CD8-positive, alpha-beta memory T cell (primary cell): Measurements from ENCODE around the gene UNC5B. TPM values are rescaled to one million over a fixed set of nuclear protein-coding genes. Genes with fewer than 3 reads are reported as not detected.
A peak's percentile ranks its signal among the peaks of the same experiment; 100 is the strongest.
"Not testable (repeated sequence)": the region's sequence is repeated elsewhere in the genome, so short reads cannot be mapped to it uniquely, and the experiment has no call there.

Source experiments
- CTCF ChIA-PET: fragments of 350-600 bp; sonication (Branson Sonifier 250); formaldehyde crosslinking; loops from one replicate; lab custom pipeline; 2021; ENCODE audit warnings: antibody characterized with exemption; lab: Charles Lee
- POLR2A ChIA-PET: fragments of 350-600 bp; sonication (Branson Sonifier 250); formaldehyde crosslinking; loops from one replicate; lab custom pipeline; 2021; ENCODE audit warnings: antibody characterized with exemption; lab: Charles Lee
- DNase-seq, 5 donors: peaks; one replicate each; pipeline versions ENCODE4 v3.0.0 to v3.0.0-alpha.2; 2020 to 2022; ENCODE audit warnings: mixed read lengths in 1 of 5
- H3K27ac ChIP-seq: one replicate; pipeline ENCODE4 v1.7.0; 2013; ENCODE audit warnings: low read depth, mild to moderate bottlenecking, low read length, moderate library complexity
- H3K27me3 ChIP-seq: 2 replicates; pipeline ENCODE4 v1.7.0; 2013; ENCODE audit warnings: low read length, mild to moderate bottlenecking; ENCODE audit not compliant: insufficient read depth, poor library complexity, severe bottlenecking
- H3K36me3 ChIP-seq: 2 replicates; pipeline ENCODE4 v1.7.0; 2013; ENCODE audit warnings: mild to moderate bottlenecking, low read length, moderate library complexity; ENCODE audit not compliant: insufficient read depth
- H3K4me1 ChIP-seq: 2 replicates; pipeline ENCODE4 v1.7.0; 2013; ENCODE audit warnings: mild to moderate bottlenecking, low read length, moderate library complexity; ENCODE audit not compliant: insufficient read depth
- H3K4me3 ChIP-seq: 2 replicates; pipeline ENCODE4 v1.7.0; 2013; ENCODE audit warnings: mild to moderate bottlenecking, low read length
- H3K9me3 ChIP-seq: 2 replicates; pipeline ENCODE4 v1.7.0; 2013; ENCODE audit warnings: mild to moderate bottlenecking, low read length
- H3K27ac Mint-ChIP-seq, 8 donors: one replicate each; pipeline ENCODE4 v1.8.0; 2020 to 2021; ENCODE audit warnings: mixed read lengths in 8 of 8, mild to moderate bottlenecking in 6 of 8, inconsistent platforms in 3 of 8, moderate library complexity in 3 of 8
- H3K27me3 Mint-ChIP-seq, 2 donors: one replicate each; pipeline ENCODE4 v1.8.0; 2020 to 2021; ENCODE audit warnings: mixed read lengths in 2 of 2, mild to moderate bottlenecking in 1 of 2, moderate library complexity in 1 of 2
- H3K36me3 Mint-ChIP-seq, 3 donors: one replicate each; pipeline ENCODE4 v1.8.0; 2020 to 2021; ENCODE audit warnings: mixed read lengths in 3 of 3, inconsistent platforms in 1 of 3, mild to moderate bottlenecking in 1 of 3
- H3K4me1 Mint-ChIP-seq, 3 donors: one replicate each; pipeline ENCODE4 v1.8.0; 2020 to 2021; ENCODE audit warnings: mixed read lengths in 3 of 3, inconsistent platforms in 1 of 3, mild to moderate bottlenecking in 1 of 3
- H3K4me3 Mint-ChIP-seq, 7 donors: one replicate each; pipeline ENCODE4 v1.8.0; 2020 to 2021; ENCODE audit warnings: mixed read lengths in 7 of 7, mild to moderate bottlenecking in 6 of 7, moderate library complexity in 4 of 7, inconsistent platforms in 2 of 7
- H3K9me3 Mint-ChIP-seq, 5 donors: one replicate each; pipeline ENCODE4 v1.8.0; 2020 to 2022; ENCODE audit warnings: mixed read lengths in 5 of 5, mild to moderate bottlenecking in 3 of 5, moderate library complexity in 2 of 5, inconsistent platforms in 1 of 5
- polyA plus RNA-seq: library from polyadenylated mRNA; unstranded; fragments of 300-500 nt; fragmentation: Illumina TruSeq; gene quantifications from one replicate; pipeline ENCODE4 v1.2.3, GENCODE V29; 2021
- total RNA-seq, 2 experiments: library from RNA; stranded (reverse); gene quantifications; one replicate each; pipeline ENCODE4 v1.2.3, GENCODE V29; 2021

The UNC5B gene
- total and polyA plus RNA-seq, 3 experiments from 2014 or later = 0.06 to 0.13 (median 0.11) TPM

DNA sequence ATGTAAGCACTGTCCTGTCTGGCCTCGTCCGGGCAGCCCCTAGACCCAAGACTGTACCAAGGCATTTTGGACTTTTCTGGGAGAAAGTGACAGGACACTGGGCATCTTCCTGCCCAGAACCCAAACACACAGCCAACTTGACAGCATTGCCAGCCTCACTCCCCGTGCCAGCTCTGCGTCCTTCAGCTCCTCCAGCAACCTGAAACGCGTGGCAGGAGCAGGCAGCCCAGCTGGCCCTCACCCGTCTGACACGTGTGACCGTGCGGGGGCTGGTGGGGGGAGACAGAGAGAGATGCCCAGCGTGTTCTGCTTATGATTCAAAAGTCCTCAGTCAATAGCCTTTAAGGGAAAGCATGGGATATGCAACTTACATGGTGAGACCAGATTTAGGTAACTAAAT is 56.4 kb downstream of the UNC5B start:
- Mint-ChIP-seq H3K9me3 (no peaks in the 10 kb centered on the region), H3K36me3 (no peaks in the 10 kb centered on the region), H3K27ac (no peak overlapping the region), H3K4me1 (no peaks in the 10 kb centered on the region), H3K27me3 (peaks cover 0 to 2% of the 10 kb centered on the region in 2 donors), H3K4me3 (no peak overlapping the region)
- Histone ChIP-seq H3K4me3 (no peak overlapping the region), H3K9me3 (no peaks in the 10 kb centered on the region), H3K27me3 (no peaks in the 10 kb centered on the region), H3K4me1 (no peaks in the 10 kb centered on the region), H3K36me3 (no peaks in the 10 kb centered on the region), H3K27ac (no peak overlapping the region)
- ChIA-PET CTCF (no interaction called here), POLR2A (no interaction called here)
- no peak for DNase-seq

DNA sequence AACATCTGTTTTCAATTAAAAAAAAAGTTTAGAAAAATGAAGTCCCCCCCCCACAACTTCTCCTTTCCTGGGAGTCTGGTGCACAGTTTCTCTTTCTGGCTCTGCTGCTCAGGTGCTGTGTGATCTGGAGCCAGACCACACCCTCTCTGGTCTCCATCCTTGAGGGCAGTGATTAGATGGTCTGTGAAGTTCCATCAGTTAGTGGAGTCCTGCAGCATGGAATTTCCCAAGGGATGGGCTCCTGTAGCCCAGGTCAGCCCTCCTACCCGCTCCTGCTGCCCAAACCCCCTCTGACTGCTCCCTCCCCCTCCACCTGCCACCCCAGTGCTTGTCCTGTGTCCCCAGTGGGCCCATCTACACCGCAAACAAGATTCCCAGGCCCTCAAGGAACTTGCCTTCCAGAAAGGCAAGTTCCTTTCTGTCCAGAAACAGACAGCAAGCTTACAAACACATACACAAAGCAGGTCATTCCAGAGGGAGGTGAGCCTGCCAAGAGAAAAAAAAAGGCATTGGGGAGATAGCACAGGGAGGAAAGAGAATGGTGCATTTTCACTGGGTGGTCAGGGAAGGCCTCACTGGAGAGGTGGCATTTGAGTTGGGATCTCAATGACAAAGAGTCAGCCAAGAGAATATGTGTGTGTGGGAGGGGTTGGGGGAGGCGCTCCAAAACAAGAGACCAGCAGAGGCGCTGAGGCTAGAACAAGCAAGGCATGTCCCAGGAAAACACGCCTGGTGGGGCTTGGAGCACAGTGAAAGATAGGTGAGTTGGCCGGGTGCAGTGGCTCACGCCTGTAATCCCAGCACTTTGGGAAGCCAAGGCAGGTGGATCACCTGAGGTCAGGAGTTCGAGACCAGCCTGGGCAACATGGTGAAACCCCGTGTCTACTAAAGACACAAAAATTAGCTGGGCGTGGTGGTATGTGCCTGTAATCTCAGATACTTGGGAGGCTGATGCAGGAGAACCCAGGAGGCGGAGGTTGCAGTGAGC is 57.2 kb downstream of the UNC5B start:
- H3K4me1 Mint-ChIP-seq = no peaks in the 10 kb centered on the region
- no peak for DNase-seq

DNA sequence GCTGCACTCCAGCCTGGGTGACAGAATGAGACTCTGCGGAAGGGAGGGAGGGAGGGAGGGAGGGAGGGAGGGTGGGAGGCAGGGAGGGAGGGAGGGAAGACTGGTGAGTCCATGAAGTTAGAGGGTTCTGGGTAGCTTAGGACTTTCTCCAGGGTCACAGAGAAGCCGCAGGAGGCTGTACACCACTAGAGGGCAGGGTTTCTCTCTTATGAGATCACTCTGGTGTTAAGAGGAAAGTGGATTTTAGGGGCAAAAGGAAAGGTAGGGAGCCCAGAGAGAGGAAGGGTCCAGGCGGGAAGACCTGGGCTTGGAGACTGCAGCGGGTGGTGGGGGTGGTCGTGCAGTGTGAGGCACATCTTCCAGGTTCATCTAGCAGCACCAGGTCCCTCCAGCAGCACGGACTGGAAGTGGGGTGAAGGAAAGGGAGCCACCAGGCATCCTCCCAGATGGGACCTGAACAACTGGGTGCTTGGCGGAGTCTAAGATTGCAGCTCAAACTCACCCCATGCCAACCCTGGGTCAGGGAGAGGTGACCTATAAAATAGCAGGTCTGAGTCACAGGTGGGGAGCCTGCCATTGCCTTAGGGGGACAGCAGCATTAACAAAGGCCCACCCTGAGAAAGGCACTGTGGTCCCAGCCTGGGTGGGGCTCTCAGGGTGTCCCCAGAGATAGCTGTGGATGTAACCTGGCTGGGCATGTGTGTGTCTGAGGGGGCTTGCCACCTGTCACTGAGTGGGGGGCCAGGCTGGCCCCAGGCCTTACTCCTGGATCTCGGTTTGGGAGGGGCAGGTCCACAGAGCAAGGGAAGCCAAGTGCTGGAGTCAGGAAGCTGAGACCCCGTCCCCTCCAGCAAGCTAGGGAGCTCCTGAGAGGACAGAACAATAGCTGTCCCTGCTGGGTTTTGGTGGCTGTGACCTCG is 58.2 kb downstream of the UNC5B start:
- H3K36me3 ChIP-seq = no peaks in the 10 kb centered on the region
- Mint-ChIP-seq H3K36me3 (no peaks in the 10 kb centered on the region), H3K4me3 (no peak overlapping the region), H3K27me3 (peaks cover 0 to 2% of the 10 kb centered on the region in 2 donors), H3K27ac (peak overlapping the region in 1 of 8 donors; percentile 58), H3K9me3 (no peaks in the 10 kb centered on the region), H3K4me1 (no peaks in the 10 kb centered on the region)
- H3K9me3 ChIP-seq = no peaks in the 10 kb centered on the region
- ChIA-PET POLR2A (no interaction called here), CTCF (interaction anchor here (1.2 kb wide), 1 partner anchor 22 kb away, joined by 3 read pairs; no protein-coding TSS in a partner anchor)
- H3K27me3 ChIP-seq = no peaks in the 10 kb centered on the region
- H3K4me3 ChIP-seq = no peak overlapping the region
- H3K27ac ChIP-seq = no peak overlapping the region
- DNase-seq = no peak
- no peaks in the 10 kb centered on the region for H3K4me1 ChIP-seq

More for the DNA sequence above, 57.2 kb downstream of the UNC5B start:
- peak overlapping the region in 1 of 8 donors; percentile 87 for H3K27ac Mint-ChIP-seq
- H3K36me3 ChIP-seq = no peaks in the 10 kb centered on the region
- H3K4me3 ChIP-seq = no peak overlapping the region
- POLR2A ChIA-PET = no interaction called here
- H3K4me1 ChIP-seq = no peaks in the 10 kb centered on the region
- H3K4me3 Mint-ChIP-seq = no peak overlapping the region
- H3K9me3 Mint-ChIP-seq = no peaks in the 10 kb centered on the region
- peaks cover 0 to 2% of the 10 kb centered on the region in 2 donors for H3K27me3 Mint-ChIP-seq
- H3K9me3 ChIP-seq = no peaks in the 10 kb centered on the region
- no peaks in the 10 kb centered on the region for H3K27me3 ChIP-seq
- CTCF ChIA-PET = interaction anchor here (1.2 kb wide), 1 partner anchor 23 kb away, joined by 3 read pairs; no protein-coding TSS in a partner anchor
- no peak overlapping the region for H3K27ac ChIP-seq
- no peaks in the 10 kb centered on the region for H3K36me3 Mint-ChIP-seq

DNA sequence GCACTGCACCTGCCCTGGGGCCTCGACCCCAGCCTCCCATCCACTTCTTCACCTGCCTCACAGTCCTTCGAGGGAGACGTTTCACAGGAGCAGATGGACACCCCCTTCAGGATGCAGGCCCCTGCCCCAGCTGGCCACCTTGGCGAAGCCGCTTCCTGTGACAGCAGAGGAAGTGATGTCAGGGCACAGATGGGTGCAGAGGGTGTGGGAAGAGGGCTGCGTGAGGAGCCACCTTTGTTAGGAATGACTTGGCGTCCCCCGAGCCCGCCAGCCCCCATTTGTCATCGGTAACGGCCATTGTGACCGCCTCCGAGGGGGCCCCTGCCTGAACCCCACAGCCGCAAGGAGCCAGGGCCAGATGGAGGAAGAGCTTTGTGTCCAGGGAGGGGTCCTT is 59.3 kb downstream of the UNC5B start:
- POLR2A ChIA-PET = no interaction called here
- H3K27ac Mint-ChIP-seq = no peak overlapping the region

DNA sequence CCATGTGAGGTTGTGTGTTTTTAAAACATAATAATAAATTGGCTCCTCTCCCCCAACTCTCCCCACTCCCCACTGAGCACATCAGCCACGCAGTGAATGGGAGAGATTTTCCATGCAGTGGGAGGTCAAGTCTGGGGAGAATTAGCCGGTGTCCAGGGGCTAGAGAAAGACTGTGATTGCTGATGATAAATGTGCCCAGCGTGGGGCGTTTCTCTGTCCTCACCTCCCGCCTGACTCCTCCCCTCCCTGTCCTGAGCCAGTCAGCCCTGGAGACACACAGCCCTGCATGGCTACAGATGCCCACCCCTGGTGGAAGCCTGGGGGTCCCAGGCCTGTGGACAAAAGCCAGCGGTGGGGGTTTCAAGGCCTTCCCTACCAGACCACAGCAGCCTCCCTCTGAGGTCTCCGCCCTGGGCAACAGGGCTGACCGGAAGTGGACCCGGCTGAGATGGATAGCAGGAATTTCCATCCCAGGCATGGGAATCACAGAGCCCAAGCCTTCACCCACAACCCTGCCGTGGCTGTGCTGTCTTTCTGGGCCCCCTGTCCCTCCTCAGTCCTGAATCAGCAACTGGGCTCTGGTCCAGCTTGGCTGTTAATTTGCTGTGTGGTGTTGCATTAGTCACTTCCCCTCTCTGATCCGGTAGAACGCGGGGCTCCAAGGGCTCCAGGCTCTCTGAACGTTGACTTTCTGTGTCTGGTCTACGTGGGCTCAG is 59.8 kb downstream of the UNC5B start:
- H3K4me1 Mint-ChIP-seq = no peaks in the 10 kb centered on the region
- Histone ChIP-seq H3K4me3 (no peak overlapping the region), H3K27ac (no peak overlapping the region), H3K4me1 (no peaks in the 10 kb centered on the region), H3K27me3 (no peaks in the 10 kb centered on the region), H3K36me3 (no peaks in the 10 kb centered on the region), H3K9me3 (no peaks in the 10 kb centered on the region)
- ChIA-PET POLR2A (no interaction called here), CTCF (no interaction called here)
- no peaks in the 10 kb centered on the region for H3K9me3 Mint-ChIP-seq
- H3K27me3 Mint-ChIP-seq = peaks cover 0 to 2% of the 10 kb centered on the region in 2 donors
- no peak overlapping the region for H3K27ac Mint-ChIP-seq
- no peaks in the 10 kb centered on the region for H3K36me3 Mint-ChIP-seq
- H3K4me3 Mint-ChIP-seq = no peak overlapping the region
- DNase-seq = no peak

More for the DNA sequence above, 59.3 kb downstream of the UNC5B start:
- CTCF ChIA-PET = no interaction called here
- no peaks in the 10 kb centered on the region for H3K9me3 Mint-ChIP-seq
- H3K4me1 Mint-ChIP-seq = no peaks in the 10 kb centered on the region
- H3K9me3 ChIP-seq = no peaks in the 10 kb centered on the region
- no peak for DNase-seq
- no peak overlapping the region for H3K4me3 Mint-ChIP-seq
- no peaks in the 10 kb centered on the region for H3K36me3 Mint-ChIP-seq
- no peak overlapping the region for H3K4me3 ChIP-seq
- no peaks in the 10 kb centered on the region for H3K4me1 ChIP-seq
- H3K36me3 ChIP-seq = no peaks in the 10 kb centered on the region
- H3K27ac ChIP-seq = no peak overlapping the region
- peaks cover 0 to 2% of the 10 kb centered on the region in 2 donors for H3K27me3 Mint-ChIP-seq
- H3K27me3 ChIP-seq = no peaks in the 10 kb centered on the region

DNA sequence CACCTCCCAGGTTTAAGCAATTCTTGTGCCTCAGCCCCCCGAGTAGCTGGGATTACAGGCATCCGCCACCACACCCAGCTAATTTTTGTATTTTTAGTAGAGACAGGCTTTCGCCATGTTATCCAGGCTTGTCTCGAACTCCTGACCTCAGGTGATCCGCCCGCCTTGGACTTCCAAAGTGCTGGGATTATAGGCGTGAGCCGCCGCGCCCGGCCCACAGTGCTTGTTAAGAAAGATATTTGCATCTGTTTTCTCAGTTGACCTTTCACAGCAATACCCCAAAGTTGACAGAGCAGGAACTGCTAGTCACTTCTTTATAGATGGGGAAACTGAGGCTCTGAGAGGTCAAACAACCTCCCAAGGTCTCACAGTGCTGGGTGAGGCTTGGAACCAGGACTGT is 60.6 kb downstream of the UNC5B start:
- H3K4me1 ChIP-seq, H3K36me3 ChIP-seq, H3K4me3 Mint-ChIP-seq, H3K27ac Mint-ChIP-seq, H3K27me3 Mint-ChIP-seq, H3K4me3 ChIP-seq, DNase-seq, H3K27ac ChIP-seq, H3K36me3 Mint-ChIP-seq, POLR2A ChIA-PET, H3K9me3 ChIP-seq, H3K9me3 Mint-ChIP-seq, H3K27me3 ChIP-seq, CTCF ChIA-PET, H3K4me1 Mint-ChIP-seq: not testable (repeated sequence)

DNA sequence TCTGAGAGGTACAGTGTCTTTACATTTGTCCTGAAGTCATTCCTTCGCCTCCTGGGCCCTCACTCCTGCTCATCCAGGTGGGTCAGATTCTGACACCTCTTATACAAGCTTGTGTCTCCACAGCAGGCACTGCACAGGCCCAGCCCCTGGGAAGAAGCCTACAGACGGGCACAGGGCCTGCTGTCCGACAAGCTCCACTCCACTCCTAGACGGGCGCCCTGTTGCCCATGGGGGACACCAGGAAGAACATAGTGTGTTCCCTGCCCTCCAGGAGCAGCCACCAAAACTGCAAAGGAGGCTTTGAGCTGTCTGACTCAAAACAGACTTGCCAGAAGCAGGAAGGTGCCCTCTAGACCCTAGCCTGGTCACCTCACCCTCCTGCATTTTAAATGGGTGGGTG is 61.1 kb downstream of the UNC5B start:
- H3K9me3 ChIP-seq = no peaks in the 10 kb centered on the region
- no peaks in the 10 kb centered on the region for H3K36me3 Mint-ChIP-seq
- no peaks in the 10 kb centered on the region for H3K9me3 Mint-ChIP-seq
- no peak overlapping the region for H3K27ac Mint-ChIP-seq
- POLR2A ChIA-PET = no interaction called here
- no peak overlapping the region for H3K4me3 Mint-ChIP-seq
- no peaks in the 10 kb centered on the region for H3K4me1 Mint-ChIP-seq
- no peaks in the 10 kb centered on the region for H3K27me3 ChIP-seq
- no peak overlapping the region for H3K27ac ChIP-seq
- H3K27me3 Mint-ChIP-seq = peaks cover 0 to 2% of the 10 kb centered on the region in 2 donors
- CTCF ChIA-PET = no interaction called here
- H3K36me3 ChIP-seq = no peaks in the 10 kb centered on the region
- H3K4me1 ChIP-seq = no peaks in the 10 kb centered on the region
- no peak overlapping the region for H3K4me3 ChIP-seq
- DNase-seq = no peak
